CD14-positive monocyte (primary cell): ENCODE data around the gene CRISP1. TPM values are rescaled to one million over a fixed set of nuclear protein-coding genes. Genes with fewer than 3 reads are reported as not detected.

Source experiments
- DNase-seq, 3 donors: peaks; one replicate each; pipeline ENCODE4 v3.0.0-alpha.2; 2011 to 2022
- H2AFZ ChIP-seq: 2 replicates; pipeline ENCODE4 v1.6.0; 2012; ENCODE audit warnings: mild to moderate bottlenecking, low read depth, low read length, inconsistent platforms; ENCODE audit not compliant: insufficient read depth, poor library complexity, severe bottlenecking
- H3K27ac ChIP-seq, 2 donors: 1 replicate in 1 of 2; 2 replicates in 1 of 2; pipeline ENCODE4 v1.5.1; 2012 to 2013; ENCODE audit warnings: low read length in 2 of 2, control low read depth in 1 of 2, inconsistent platforms in 1 of 2, low read depth in 1 of 2, mild to moderate bottlenecking in 1 of 2
- H3K27me3 ChIP-seq, 2 donors: one replicate each; pipeline versions ENCODE4 v1.6.0 to v1.6.1; 2011 to 2013; ENCODE audit warnings: low read length in 2 of 2; ENCODE audit not compliant: control insufficient read depth in 2 of 2, insufficient read depth in 2 of 2
- H3K36me3 ChIP-seq, 2 donors: replicated peaks in 1 of 2; 1 replicate in 1 of 2; 2 replicates in 1 of 2; pipeline versions ENCODE4 v1.5.1 to v1.6.1; 2012 to 2013; ENCODE audit warnings: low read length in 2 of 2, control low read depth in 1 of 2, inconsistent platforms in 1 of 2, mild to moderate bottlenecking in 1 of 2; ENCODE audit not compliant: insufficient read depth in 2 of 2, control insufficient read depth in 1 of 2
- H3K4me1 ChIP-seq, 2 donors: 1 replicate in 1 of 2; 2 replicates in 1 of 2; pipeline versions ENCODE4 v1.5.1 to v1.6.1; 2012 to 2013; ENCODE audit warnings: low read length in 2 of 2, control low read depth in 1 of 2, inconsistent platforms in 1 of 2, mild to moderate bottlenecking in 1 of 2, moderate library complexity in 1 of 2; ENCODE audit not compliant: insufficient read depth in 2 of 2, control insufficient read depth in 1 of 2
- H3K4me2 ChIP-seq: replicated peaks from 2 replicates; pipeline ENCODE3; 2012; ENCODE audit warnings: low read length, moderate library complexity, mild to moderate bottlenecking; ENCODE audit not compliant: poor library complexity, severe bottlenecking; ENCODE audit errors: extremely low read depth
- H3K4me3 ChIP-seq, 3 experiments: fragments of 200-600 bp in 1 of 3; sonication (generic) in 1 of 3; replicated peaks in 1 of 3; 1 replicate in 2 of 3; 2 replicates in 1 of 3; pipeline ENCODE4 v1.5.1; 2011 to 2013; ENCODE audit warnings: low read length in 3 of 3, mild to moderate bottlenecking in 3 of 3, control low read depth in 2 of 3, low read depth in 2 of 3, inconsistent platforms in 1 of 3, moderate library complexity in 1 of 3
- H3K79me2 ChIP-seq: 2 replicates; pipeline ENCODE4 v1.6.0; 2012; ENCODE audit warnings: mild to moderate bottlenecking, control low read depth, inconsistent platforms, low read length, moderate library complexity; ENCODE audit not compliant: insufficient read depth
- H3K9ac ChIP-seq: 2 replicates; pipeline ENCODE4 v1.6.0; 2017; ENCODE audit warnings: low read length, mild to moderate bottlenecking; ENCODE audit not compliant: insufficient read depth, poor library complexity, severe bottlenecking
- H3K9me3 ChIP-seq, 2 donors: replicated peaks in 1 of 2; 1 replicate in 1 of 2; 2 replicates in 1 of 2; pipeline versions ENCODE4 v1.5.1 to v1.6.1; 2012 to 2013; ENCODE audit warnings: low read length in 2 of 2, control low read depth in 1 of 2; ENCODE audit not compliant: control insufficient read depth in 1 of 2, insufficient read depth in 1 of 2
- H4K20me1 ChIP-seq: 2 replicates; pipeline ENCODE4 v1.6.0; 2012; ENCODE audit warnings: mild to moderate bottlenecking, low read length, control low read depth, moderate library complexity; ENCODE audit not compliant: insufficient read depth
- H3K27ac Mint-ChIP-seq, 7 donors: one replicate each; pipeline ENCODE4 v1.8.0; 2020; ENCODE audit warnings: mild to moderate bottlenecking in 7 of 7, mixed read lengths in 7 of 7, moderate library complexity in 6 of 7, inconsistent platforms in 2 of 7
- H3K27me3 Mint-ChIP-seq, 3 donors: one replicate each; pipeline ENCODE4 v1.8.0; 2021 to 2022; ENCODE audit warnings: low read depth in 3 of 3, mild to moderate bottlenecking in 3 of 3, mixed read lengths in 3 of 3, moderate library complexity in 3 of 3, inconsistent platforms in 1 of 3
- H3K36me3 Mint-ChIP-seq, 2 donors: one replicate each; pipeline ENCODE4 v1.8.0; 2020; ENCODE audit warnings: mixed read lengths in 2 of 2, inconsistent platforms in 1 of 2, mild to moderate bottlenecking in 1 of 2
- H3K4me1 Mint-ChIP-seq: one replicate; pipeline ENCODE4 v1.8.0; 2020; ENCODE audit warnings: mild to moderate bottlenecking, mixed read lengths
- H3K4me3 Mint-ChIP-seq, 2 donors: one replicate each; pipeline ENCODE4 v1.8.0; 2020; ENCODE audit warnings: mild to moderate bottlenecking in 2 of 2, mixed read lengths in 2 of 2, moderate library complexity in 1 of 2
- H3K9me3 Mint-ChIP-seq, 7 donors: one replicate each; pipeline ENCODE4 v1.8.0; 2020 to 2022; ENCODE audit warnings: mixed read lengths in 7 of 7, mild to moderate bottlenecking in 6 of 7, moderate library complexity in 6 of 7, inconsistent platforms in 2 of 7
- WGBS: methylation state at CpG from one replicate; pipeline ENCODE4 v1.1.5; 2013; ENCODE audit warnings: missing lambda C conversion rate; ENCODE audit not compliant: insufficient coverage; 5-methylcytosine and 5-hydroxymethylcytosine counted together
- intact Hi-C, 2 donors: fragments of 100-400 bp; cut with micrococcal nuclease; formaldehyde crosslinking; loops; one replicate each; pipeline versions ENCODE4 v1.15.0 to v1.15.1; 2023
- polyA plus RNA-seq, 3 donors: library from polyadenylated mRNA; depleted of rRNA in 1 of 3; unstranded in 2 of 3; stranded (reverse) in 1 of 3; fragments of 300-500 nt in 2 of 3; fragments of >200 nt in 1 of 3; fragmentation: Illumina TruSeq in 2 of 3; gene quantifications; 1 replicate in 2 of 3; 2 replicates in 1 of 3; pipeline ENCODE4 v1.2.3, GENCODE V29; 2012 to 2021
- TF ChIP-seq, protein P1 (sequence below): fragments of 200-600 bp; IDR thresholded peaks from one replicate; pipeline ENCODE4 v1.8.0; 2022; ENCODE audit warnings: antibody characterized with exemption, mild to moderate bottlenecking

Gene CRISP1
- polyA plus RNA-seq, 3 donors: not detected

DNA sequence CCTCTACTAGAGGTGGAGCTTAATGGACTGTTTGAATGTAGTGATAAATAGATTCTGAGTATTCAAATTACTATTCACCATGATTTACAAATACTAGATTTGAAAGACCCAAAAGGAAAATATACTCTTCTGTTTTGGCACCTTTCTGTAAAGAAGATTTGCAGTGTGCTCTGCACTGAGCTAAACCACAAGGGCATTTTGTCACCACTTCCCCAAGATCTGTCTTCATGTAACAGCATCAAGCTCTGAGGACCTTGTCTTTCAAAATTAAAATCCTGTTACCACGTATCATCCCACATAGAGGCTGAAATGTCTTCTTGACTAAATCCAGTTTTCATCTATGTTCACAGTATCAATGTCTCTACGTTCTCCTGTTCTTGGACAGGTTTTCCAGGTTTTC lies 76.0 kb downstream of the CRISP1 start:
- Mint-ChIP-seq H3K4me3 (no peak overlapping the region), H3K36me3 (no peaks in the 10 kb centered on the region), H3K9me3 (peaks cover 0 to 9% (median 4%) of the 10 kb centered on the region in 7 donors), H3K27ac (no peak overlapping the region), H3K4me1 (no peaks in the 10 kb centered on the region), H3K27me3 (no peaks in the 10 kb centered on the region)
- Histone ChIP-seq H3K27me3 (no peaks in the 10 kb centered on the region), H3K79me2 (no peaks in the 10 kb centered on the region), H3K4me1 (no peaks in the 10 kb centered on the region), H3K36me3 (no peaks in the 10 kb centered on the region), H3K9ac (no peak overlapping the region), H4K20me1 (no peaks in the 10 kb centered on the region), H3K9me3 (peaks cover 0 to 9% of the 10 kb centered on the region in 2 donors), H3K27ac (no peak overlapping the region), H3K4me3 (no peak overlapping the region), H3K4me2 (no peak overlapping the region), H2AFZ (no peak overlapping the region)
- no peak for DNase-seq
- TF ChIP-seq, protein P1, sequence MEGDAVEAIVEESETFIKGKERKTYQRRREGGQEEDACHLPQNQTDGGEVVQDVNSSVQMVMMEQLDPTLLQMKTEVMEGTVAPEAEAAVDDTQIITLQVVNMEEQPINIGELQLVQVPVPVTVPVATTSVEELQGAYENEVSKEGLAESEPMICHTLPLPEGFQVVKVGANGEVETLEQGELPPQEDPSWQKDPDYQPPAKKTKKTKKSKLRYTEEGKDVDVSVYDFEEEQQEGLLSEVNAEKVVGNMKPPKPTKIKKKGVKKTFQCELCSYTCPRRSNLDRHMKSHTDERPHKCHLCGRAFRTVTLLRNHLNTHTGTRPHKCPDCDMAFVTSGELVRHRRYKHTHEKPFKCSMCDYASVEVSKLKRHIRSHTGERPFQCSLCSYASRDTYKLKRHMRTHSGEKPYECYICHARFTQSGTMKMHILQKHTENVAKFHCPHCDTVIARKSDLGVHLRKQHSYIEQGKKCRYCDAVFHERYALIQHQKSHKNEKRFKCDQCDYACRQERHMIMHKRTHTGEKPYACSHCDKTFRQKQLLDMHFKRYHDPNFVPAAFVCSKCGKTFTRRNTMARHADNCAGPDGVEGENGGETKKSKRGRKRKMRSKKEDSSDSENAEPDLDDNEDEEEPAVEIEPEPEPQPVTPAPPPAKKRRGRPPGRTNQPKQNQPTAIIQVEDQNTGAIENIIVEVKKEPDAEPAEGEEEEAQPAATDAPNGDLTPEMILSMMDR: no peak
- intact Hi-C loops: no loop called here
- 20% methylated on average over 2 of the region's 2 CpGs for WGBS

DNA sequence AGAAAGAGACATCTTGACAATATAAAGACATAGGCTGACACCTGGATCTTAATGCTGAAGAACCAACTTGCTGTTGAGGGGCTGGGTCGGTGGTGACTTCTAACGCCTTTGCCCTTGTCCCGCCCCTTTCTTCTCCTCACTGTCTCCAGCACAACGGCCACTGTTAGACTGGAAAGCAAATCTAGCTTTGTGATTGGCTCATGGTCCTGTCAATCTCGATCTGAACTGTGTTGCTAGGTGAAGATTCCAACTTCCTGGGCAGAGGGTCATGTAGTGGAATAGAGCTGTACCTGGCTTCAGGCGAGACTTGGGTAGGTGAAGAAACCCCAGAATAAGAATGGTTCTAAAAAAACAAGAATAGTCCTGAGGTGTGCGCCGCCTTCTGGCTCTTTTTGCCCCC lies 79.2 kb downstream of the CRISP1 start, which contains the start of gene PGK2:
Gene PGK2 (minus strand): TSS at position 110 of the 400 bp plus-strand sequence. CDS start 98 bp downstream, at position 12.
- Mint-ChIP-seq H3K36me3 (no peaks in the 10 kb centered on the region), H3K4me1 (no peaks in the 10 kb centered on the region), H3K9me3 (peaks cover 0 to 8% (median 4%) of the 10 kb centered on the region in 7 donors), H3K4me3 (no peak within 1 kb of the TSS), H3K27ac (no peak within 1 kb of the TSS), H3K27me3 (no peaks in the 10 kb centered on the region)
- H3K36me3 ChIP-seq: no peaks in the 10 kb centered on the region
- no peak within 1 kb of the TSS for H3K9ac ChIP-seq
- no peaks in the 10 kb centered on the region for H4K20me1 ChIP-seq
- no peak within 1 kb of the TSS for H2AFZ ChIP-seq
- no peak for DNase-seq
- no peak within 1 kb of the TSS for H3K4me2 ChIP-seq
- no peak within 1 kb of the TSS for H3K27ac ChIP-seq
- peaks cover 0 to 11% of the 10 kb centered on the region in 2 donors for H3K9me3 ChIP-seq
- intact Hi-C loops: no loop called here
- H3K79me2 ChIP-seq: no peaks in the 10 kb centered on the region
- TF ChIP-seq, protein P1: no peak
- 83% methylated on average over 1 of the region's 8 CpGs for WGBS
- no peak within 1 kb of the TSS for H3K4me3 ChIP-seq
- no peaks in the 10 kb centered on the region for H3K27me3 ChIP-seq
- H3K4me1 ChIP-seq: no peaks in the 10 kb centered on the region
